DND-41 (cell line): ENCODE results near the gene PCDHGB6.
"Not testable (repeated sequence)": the region's sequence is repeated elsewhere in the genome, so short reads cannot be mapped to it uniquely, and the experiment has no call there.

ENCODE experiments used
- ATAC-seq: fragments of 200-7000 bp; cut with Tn5 transposase; 3 replicates; pipeline ENCODE4 v1.9.1; 2021; ENCODE audit warnings: low read depth; ENCODE audit not compliant: insufficient read depth
- DNase-seq: peaks from one replicate; pipeline ENCODE4 v3.0.0-alpha.2; 2020
- H2AFZ ChIP-seq: 2 replicates; pipeline ENCODE4 v1.6.0; 2012; ENCODE audit warnings: low read depth, low read length
- H3K27ac ChIP-seq: 2 replicates; pipeline ENCODE4 v1.5.1; 2012; ENCODE audit warnings: low read length, inconsistent platforms
- H3K27me3 ChIP-seq: fragments of 200-600 bp; sonication (generic); 2 replicates; pipeline ENCODE4 v1.6.0; 2012; ENCODE audit warnings: low read length, mild to moderate bottlenecking, inconsistent platforms; ENCODE audit not compliant: insufficient read depth, poor library complexity
- H3K36me3 ChIP-seq: 2 replicates; pipeline ENCODE4 v1.5.1; 2012; ENCODE audit warnings: low read length, inconsistent platforms; ENCODE audit not compliant: insufficient read depth
- H3K4me1 ChIP-seq: 2 replicates; pipeline ENCODE4 v1.5.1; 2012; ENCODE audit warnings: mild to moderate bottlenecking, low read length; ENCODE audit not compliant: insufficient read depth
- H3K4me2 ChIP-seq: 2 replicates; pipeline ENCODE4 v1.6.0; 2012; ENCODE audit warnings: mild to moderate bottlenecking, moderate library complexity, low read length, inconsistent platforms; ENCODE audit not compliant: insufficient read depth
- H3K4me3 ChIP-seq, 2 experiments: fragments of 200-600 bp in 1 of 2; shearing (Covaris generic) in 1 of 2; 2 replicates each; pipeline ENCODE4 v1.5.1; 2012 to 2016; ENCODE audit warnings: inconsistent platforms in 2 of 2, low read length in 2 of 2, mild to moderate bottlenecking in 2 of 2, low read depth in 1 of 2, moderate library complexity in 1 of 2
- H3K79me2 ChIP-seq: 2 replicates; pipeline ENCODE4 v1.6.0; 2012; ENCODE audit warnings: low read length, inconsistent platforms; ENCODE audit not compliant: insufficient read depth
- H3K9ac ChIP-seq: 2 replicates; pipeline ENCODE4 v1.6.0; 2012; ENCODE audit warnings: low read depth, mild to moderate bottlenecking, inconsistent platforms, low read length, moderate library complexity
- H3K9me3 ChIP-seq: 2 replicates; pipeline ENCODE4 v1.5.1; 2012; ENCODE audit warnings: low read length, moderate library complexity, mild to moderate bottlenecking, inconsistent platforms; ENCODE audit not compliant: insufficient read depth, severe bottlenecking
- H4K20me1 ChIP-seq: 2 replicates; pipeline ENCODE4 v1.6.0; 2012; ENCODE audit warnings: low read length; ENCODE audit not compliant: insufficient read depth
- CTCF ChIP-seq: IDR thresholded peaks from 2 replicates; pipeline ENCODE4 v1.5.1; 2012; ENCODE audit warnings: borderline replicate concordance, low read length, moderate library complexity, mild to moderate bottlenecking; ENCODE audit not compliant: poor library complexity, severe bottlenecking; ENCODE audit errors: extremely low read depth
- EZH2 ChIP-seq: IDR thresholded peaks from 3 replicates; pipeline ENCODE4 v1.6.1; 2012; ENCODE audit warnings: borderline replicate concordance, low read depth, mild to moderate bottlenecking, moderate library complexity, low read length, inconsistent platforms; ENCODE audit not compliant: severe bottlenecking

Gene PCDHGB6

GRCh38 chr5:141397756-141398551 lies 9.9 kb upstream of the PCDHGB6 start, which contains the start of gene PCDHGB5:
Gene PCDHGB5 (plus strand): TSS chr5:141397947. CDS start chr5:141398128, 181 bp downstream.
- not testable (repeated sequence) for H3K79me2 ChIP-seq, ATAC-seq, H2AFZ ChIP-seq, H3K36me3 ChIP-seq, H3K4me1 ChIP-seq, H4K20me1 ChIP-seq, H3K27me3 ChIP-seq, H3K9me3 ChIP-seq, DNase-seq, H3K9ac ChIP-seq, H3K4me2 ChIP-seq, H3K4me3 ChIP-seq, H3K27ac ChIP-seq
- TF ChIP-seq CTCF = peak; percentile 10

GRCh38 chr5:141398608-141399007 lies 9.2 kb upstream of the PCDHGB6 start:
- Histone ChIP-seq H3K27ac (no peak overlapping the region), H3K27me3 (no peaks in the 10 kb centered on the region), H3K79me2 (no peaks in the 10 kb centered on the region), H3K4me3 (no peak overlapping the region), H3K9me3 (no peaks in the 10 kb centered on the region), H3K36me3 (no peaks in the 10 kb centered on the region), H3K4me2 (no peak overlapping the region), H2AFZ (no peak overlapping the region), H3K4me1 (no peaks in the 10 kb centered on the region), H4K20me1 (no peaks in the 10 kb centered on the region), H3K9ac (no peak overlapping the region)
- ATAC-seq (no peak), DNase-seq (no peak)
- TF ChIP-seq EZH2 = no peak
- no peak for TF ChIP-seq CTCF

GRCh38 chr5:141399555-141400258 lies 8.1 kb upstream of the PCDHGB6 start:
- no peak overlapping the region for H2AFZ ChIP-seq
- no peak overlapping the region for H3K4me2 ChIP-seq
- no peaks in the 10 kb centered on the region for H3K9me3 ChIP-seq
- no peak for TF ChIP-seq CTCF
- no peak for TF ChIP-seq EZH2
- no peak for DNase-seq
- H4K20me1 ChIP-seq = no peaks in the 10 kb centered on the region
- no peaks in the 10 kb centered on the region for H3K79me2 ChIP-seq
- H3K36me3 ChIP-seq = no peaks in the 10 kb centered on the region
- no peaks in the 10 kb centered on the region for H3K27me3 ChIP-seq
- no peak overlapping the region for H3K9ac ChIP-seq
- H3K4me1 ChIP-seq = no peaks in the 10 kb centered on the region
- H3K4me3 ChIP-seq = no peak overlapping the region
- H3K27ac ChIP-seq = no peak overlapping the region
- no peak for ATAC-seq
